ENCODE measurements around the gene SLCO2A1.

Gene SLCO2A1

DNA sequence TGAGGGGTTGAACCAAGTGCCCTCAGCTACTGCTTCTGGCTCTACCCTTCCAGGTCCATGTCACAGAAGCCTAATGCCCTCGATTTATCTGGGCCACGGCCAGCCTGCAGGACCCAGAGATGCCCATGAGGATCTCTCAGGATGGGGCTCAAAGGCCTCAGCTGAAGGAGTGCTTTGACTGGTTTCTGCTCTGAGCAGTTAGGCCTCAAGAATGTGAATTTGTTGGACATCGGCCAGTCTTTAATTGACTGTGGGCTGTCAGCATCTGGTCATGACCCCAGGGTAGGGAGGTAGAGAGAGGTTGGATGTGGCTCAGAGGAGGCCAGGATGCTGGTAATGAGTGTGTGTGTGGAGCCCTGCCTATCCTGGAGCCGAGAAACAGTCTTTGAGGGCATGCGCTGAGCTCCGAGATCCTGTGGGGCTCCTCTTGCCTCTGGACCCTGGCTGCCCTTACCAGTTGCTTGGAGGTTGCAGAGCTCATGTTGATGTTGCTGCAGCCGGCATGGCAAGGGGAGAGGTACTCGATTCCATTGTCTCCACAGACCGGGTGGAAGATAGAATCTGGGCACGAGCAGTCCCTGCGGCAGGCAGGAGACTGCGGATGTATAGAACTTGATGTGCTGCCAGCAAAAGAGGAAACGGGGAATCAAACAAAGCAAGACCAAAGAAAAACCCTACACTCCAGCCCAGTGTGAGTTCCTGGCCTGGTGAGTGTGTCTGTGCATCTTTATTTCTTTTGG is 84.9 kb downstream of the SLCO2A1 start:
- no peak for DNase-seq

DNA sequence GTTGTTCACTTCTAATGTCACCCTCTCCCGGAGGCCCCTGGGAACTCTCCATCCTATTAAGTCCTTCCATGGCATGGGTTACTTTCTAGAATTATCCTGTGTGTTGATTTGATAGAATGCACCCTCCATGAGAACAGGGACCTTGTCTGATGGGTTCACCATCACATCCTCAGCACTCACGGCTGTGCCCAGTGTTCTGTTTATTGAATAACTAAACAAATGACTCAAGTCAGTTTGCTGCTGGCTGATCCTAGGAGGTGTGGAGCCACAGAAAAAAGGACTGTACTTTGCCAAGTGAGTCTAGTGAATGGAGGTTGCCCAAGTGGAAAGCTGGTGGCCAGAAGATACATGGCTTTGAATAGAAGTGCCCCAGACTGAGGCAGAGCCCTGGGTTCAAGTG is 85.5 kb downstream of the SLCO2A1 start:
- DNase-seq: no peak

DNA sequence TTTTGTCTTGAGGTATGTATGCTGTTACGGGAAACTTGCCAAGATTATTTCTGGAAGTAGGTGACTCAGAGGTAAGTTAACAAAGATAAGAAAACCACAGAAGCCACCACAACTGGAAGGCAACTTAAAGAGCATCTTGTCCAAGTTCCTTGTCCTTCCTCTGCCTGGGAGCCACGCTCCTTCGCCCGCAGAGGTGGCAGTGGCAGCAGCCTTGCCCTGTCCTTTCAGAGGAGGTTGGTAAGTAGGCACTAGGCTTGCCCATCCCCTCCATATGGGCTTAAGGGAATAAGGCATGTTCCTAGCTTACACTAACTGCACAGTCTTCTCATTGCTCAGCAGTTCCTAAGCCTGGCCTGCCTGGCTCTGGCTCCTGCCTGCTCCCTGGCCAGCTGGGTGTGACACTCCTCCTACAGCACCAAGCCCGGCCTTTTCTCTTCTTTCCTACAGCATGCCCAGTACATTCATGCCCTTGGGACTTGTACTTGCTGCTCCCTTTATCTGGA is 86.0 kb downstream of the SLCO2A1 start:
- no peak for DNase-seq

GRCh38 chr3:133943031-133943535 is 86.6 kb downstream of the SLCO2A1 start:
- DNase-seq: no peak

DNA sequence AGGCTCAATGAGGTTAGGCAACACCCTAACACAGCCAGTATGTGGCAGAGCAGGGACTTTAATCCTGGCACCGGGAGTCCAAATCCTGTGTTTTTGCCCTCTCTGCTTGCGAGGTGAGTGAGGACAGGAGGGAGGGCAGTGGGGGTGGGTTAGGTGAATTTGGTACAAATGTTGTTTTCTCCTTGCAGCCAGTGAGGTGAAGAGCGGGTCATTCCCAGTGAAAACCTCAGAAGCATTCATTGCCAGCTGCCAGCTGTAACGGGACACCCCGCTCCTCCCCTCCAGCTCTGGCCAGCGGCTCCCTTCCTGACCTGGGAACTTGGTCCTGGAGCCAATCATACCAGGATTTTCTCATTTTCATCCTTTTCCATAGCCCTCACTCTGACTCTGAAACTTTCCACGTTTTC is 88.3 kb downstream of the SLCO2A1 start:
- no peak for DNase-seq

DNA sequence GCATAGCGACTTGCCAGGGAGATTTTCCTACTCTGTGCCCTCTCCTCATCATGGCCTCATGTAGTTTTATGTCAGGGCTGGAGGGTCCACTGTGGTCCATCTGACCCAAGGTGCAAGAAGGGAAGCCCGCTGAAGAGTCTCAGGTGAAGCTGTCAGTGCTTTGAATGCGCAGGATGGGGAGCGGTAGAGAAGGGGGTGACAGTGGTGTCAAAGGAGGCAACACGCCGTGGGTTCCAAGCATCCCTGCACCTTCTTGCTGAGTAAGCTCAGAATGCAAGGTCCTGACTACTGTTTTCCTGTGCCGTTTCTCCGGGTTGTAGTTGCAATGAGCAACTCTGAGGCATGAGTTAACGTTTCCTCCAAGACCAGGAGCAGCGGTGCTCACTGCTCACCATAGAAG is 89.2 kb downstream of the SLCO2A1 start:
- DNase-seq: no peak

GRCh38 chr3:133939463-133939835 is 90.3 kb downstream of the SLCO2A1 start:
- no peak for DNase-seq

- DNase-seq: no peak
These were observed 90.8 kb downstream of the SLCO2A1 start for GRCh38 chr3:133938770-133939462.

DNA sequence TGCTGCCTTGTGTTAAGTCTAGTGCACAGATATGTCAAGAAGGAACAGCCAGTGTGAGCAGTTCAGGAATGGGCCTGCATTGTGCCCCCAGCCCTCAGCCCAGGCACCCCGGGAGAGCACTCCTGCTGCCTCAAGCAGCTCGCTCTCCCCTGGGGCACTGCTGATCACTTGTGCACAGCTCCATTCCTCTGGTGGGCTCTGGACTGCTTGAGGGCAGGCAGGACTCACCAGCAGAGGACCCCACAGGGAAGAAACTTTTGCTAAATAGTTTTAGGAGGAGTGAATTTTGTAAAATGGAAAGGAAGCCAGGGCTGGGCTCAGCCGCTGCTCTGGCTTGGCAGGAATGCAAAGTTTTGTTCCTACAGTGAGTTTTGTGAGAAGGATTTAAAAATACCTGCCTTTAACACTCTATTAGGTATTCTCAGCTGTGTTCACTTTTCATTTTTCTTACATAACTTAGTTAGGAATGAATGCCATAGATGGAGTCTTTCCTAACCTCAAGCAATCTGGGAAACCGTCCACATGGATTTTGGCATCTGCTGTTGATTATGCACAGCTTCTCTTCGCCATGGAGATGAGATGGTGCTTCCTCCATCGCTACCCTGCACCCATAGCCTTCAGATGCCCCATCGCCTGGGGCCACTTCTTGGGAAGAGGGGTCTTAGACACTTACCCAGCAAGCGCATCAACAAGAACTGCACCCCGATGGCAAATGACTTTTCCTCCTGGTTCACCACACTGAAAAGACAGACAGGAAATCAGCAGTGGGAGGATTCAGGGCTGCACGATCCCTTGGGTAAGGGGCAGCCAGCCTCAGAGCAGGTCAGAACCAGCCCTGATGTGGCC is 91.7 kb downstream of the SLCO2A1 start:
- DNase-seq: no peak

GRCh38 chr3:133937061-133937686 is 92.6 kb downstream of the SLCO2A1 start:
- no peak for DNase-seq

GRCh38 chr3:133935843-133936769 is 93.6 kb downstream of the SLCO2A1 start:
- DNase-seq: no peak

- no peak for DNase-seq
These were observed 94.5 kb downstream of the SLCO2A1 start for GRCh38 chr3:133934996-133935842.

DNA sequence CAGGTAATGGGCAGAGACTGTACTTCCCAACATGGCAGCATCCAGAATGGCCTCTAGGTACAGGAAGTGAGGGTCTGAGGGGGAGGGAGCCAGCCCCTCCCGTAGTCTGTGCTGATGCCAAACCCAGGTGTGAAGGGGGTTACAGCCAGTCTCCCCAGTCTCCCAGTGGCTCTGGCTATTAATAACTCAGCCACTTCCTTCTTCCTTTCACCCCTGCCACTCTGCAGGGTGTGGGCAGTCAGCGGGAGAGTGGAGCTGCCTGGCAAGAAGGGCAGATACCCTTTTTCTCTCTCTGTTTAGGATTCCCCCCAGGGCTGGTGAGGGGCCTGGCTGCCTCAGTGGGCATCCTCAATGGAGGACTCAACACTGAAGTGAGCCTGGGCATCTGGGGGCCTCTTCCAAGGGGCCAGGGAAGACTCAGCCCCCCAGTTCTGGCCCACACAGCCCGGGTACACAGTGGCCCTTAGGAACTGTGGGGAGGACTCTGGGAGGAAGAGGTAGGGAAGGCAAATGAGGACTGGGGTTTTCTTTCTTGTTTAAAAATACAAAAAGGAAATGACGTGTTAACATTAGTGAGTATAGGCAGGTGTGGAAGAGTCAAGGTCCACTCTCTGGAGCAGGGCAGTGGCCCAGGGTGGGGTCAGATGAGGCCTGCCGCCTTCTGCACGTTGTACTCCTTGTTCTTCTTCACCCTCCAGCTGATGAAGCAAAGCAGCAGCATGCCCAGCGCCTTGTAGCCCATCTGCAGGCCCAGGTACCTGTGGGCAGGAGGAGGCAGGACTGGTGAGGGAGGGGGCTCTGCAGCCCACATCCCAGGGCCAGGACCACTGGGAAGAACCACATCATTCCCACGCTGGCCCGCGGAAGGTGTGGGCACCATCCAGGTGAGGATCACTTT is 95.4 kb downstream of the SLCO2A1 start:
- no peak for DNase-seq

DNA sequence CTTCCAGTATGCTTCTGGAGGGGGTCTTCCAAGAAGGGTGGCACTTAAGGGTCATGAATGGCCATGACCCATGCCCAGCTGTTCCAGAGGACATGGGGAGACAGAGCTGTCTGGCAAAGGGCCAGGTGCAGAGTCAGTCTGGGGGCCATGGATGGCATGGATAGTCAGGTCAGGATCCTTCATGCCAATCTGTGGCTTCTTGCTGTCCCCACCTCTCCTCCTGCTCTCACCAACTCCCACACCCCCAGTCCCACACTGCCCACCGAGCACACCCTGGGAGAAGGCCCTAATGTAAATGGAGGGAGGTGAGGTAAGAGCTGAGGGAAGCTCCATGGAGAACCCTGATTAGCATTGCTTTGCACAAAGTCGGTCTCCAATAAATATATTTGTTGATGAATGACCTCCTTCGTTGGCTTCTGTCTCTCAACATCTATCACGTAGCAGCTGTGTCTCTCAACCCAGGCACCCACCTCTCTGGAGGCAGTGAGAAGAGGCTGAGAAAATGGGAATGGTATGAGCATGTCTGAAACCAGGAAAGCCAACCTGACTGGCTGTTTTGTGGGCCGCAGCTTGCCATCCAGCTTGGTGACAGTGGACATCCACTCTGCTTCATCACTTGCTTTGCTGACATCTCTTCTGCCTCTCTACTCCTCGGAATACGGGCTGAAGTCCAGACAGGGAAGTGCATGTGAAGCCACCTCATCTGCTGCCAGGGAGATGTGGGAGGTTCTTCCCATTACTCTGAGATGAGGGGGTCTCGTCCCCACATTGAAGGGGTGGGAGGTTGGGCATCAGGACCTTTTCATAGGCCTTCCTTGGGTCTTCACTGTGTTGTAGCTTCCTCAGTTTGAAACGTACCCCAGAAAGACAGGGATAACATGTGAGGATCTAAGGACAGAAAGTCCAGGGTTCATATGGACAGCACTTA is 96.4 kb downstream of the SLCO2A1 start:
- DNase-seq: no peak

DNA sequence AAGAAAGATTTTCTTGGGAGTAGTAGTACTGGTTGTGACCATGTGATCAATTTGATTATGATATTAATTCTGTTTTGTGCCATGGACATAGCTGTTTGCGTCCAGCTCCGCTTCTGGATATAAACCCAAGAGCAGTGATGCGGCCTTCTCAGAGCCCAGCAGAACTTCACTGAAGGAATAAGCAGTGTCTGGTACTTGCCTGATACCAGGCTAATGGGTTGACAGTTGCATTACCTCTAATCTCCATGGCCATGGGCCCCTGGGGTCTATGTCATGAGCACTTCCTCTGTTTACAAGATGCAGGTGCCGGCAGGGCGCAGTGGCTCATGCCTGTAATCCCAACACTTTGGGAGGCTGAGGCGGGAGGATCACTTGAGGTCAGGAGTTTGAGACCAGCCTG is 97.7 kb downstream of the SLCO2A1 start:
- DNase-seq: no peak

DNA sequence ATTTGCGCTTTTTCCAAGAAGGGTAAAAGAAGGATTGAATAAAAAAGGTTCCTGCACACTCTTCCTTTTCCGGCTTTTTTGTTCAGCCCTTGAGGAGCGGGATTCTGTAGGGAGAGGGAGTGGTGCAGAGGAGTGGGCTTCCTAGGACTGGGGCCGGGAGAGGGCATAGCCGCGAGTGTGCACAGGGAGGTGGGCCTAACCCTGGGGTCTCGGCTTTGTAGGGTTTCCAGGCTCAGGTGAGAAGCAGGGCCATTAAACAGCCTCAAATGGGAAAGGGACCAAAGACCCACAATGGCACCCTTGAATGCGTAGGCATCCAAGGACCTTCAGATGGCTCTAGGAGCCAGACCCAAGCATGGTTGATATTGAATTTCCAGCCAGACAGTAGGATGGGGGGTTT is 98.6 kb downstream of the SLCO2A1 start:
- no peak for DNase-seq

DNA sequence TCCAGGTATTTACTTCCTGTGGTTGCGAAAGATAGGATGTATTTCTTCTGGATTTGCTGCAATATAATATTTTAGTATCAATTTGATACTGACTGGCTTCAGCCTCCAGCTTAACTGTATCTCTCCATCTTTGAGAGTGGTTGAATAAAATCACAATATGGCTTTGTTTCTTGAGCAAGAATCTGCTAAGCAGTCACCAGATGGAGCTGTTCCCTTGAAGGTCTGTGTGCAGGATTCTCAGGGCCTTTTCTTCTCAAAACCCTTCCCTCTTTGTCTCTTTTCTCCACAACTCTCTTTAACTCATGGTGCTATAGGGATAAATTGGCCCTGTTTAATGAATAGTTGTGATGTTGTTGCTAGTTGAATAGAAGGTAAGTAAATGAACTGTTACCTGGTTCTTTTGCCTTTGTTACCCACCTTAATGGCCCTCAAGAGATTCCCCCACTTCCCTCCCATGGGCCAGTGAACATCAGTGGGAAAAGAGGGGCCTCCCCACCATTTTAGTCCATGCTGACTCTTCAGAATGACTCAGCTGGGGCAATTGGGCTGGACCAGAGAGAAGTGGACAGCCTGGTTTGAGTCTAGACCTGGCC is 99.3 kb downstream of the SLCO2A1 start:
- peak; percentile 9 for DNase-seq

Data from CD4-positive, alpha-beta T cell treated with Interleukin-10 for 1 hour (primary cell).